HCT116 (cell line): Measurements from ENCODE around the gene ERGIC1. TPM values are rescaled to one million over a fixed set of nuclear protein-coding genes. Genes with fewer than 3 reads are reported as not detected.

Experiments
- ATAC-seq: fragments of 200-7000 bp; cut with Tn5 transposase; 2 replicates; pipeline ENCODE4 v1.9.1; 2020; ENCODE audit warnings: mild to moderate bottlenecking, moderate library complexity
- BruUV-seq: library from RNA; stranded (reverse); fragments of 400-500 nt; replicated peaks from 2 replicates; lab custom pipeline; 2021; lab: Mats Ljungman, UMichigan
- CTCF ChIA-PET: fragments of 300-600 bp; sonication (Branson Sonifier 250); formaldehyde crosslinking; loops from one replicate; lab custom pipeline; 2021; ENCODE audit warnings: antibody characterized with exemption; lab: Charles Lee
- POLR2A ChIA-PET: fragments of 300-600, 350-600 bp; sonication (Branson Sonifier 250); formaldehyde crosslinking; loops from one replicate; lab custom pipeline; 2021; ENCODE audit warnings: antibody characterized with exemption; lab: Charles Lee
- RAD21 ChIA-PET, 2 experiments: fragments of 300-600 bp; sonication (Branson Sonifier 250); formaldehyde crosslinking; loops; one replicate each; lab custom pipeline; 2023; ENCODE audit warnings: low total read pairs in 2 of 2; ENCODE audit not compliant: uncharacterized antibody in 2 of 2, unreplicated experiment in 2 of 2, low non-redundant PET in 1 of 2; lab: Charles Lee
- DNase-seq: peaks from one replicate; pipeline ENCODE4 v3.0.0-alpha.2; 2010; ENCODE audit warnings: low read depth, low spot score
- H2AFZ ChIP-seq: fragments of 200-600 bp; shearing (Covaris generic), sonication (generic); 2 replicates; pipeline ENCODE4 v1.6.1; 2017; ENCODE audit warnings: low read depth, mixed run types, mixed read lengths, antibody characterized with exemption, low read length; ENCODE audit not compliant: poor library complexity, severe bottlenecking
- H3K27ac ChIP-seq: 2 replicates; pipeline ENCODE4 v1.5.1; 2012; ENCODE audit warnings: low read depth, low read length
- H3K27me3 ChIP-seq: fragments of 200-600 bp; sonication (generic); 2 replicates; pipeline ENCODE4 v1.6.1; 2016; ENCODE audit warnings: mixed run types, low read length, mixed read lengths; ENCODE audit not compliant: insufficient read depth
- H3K36me3 ChIP-seq, 2 experiments: fragments of 200-500 bp in 1 of 2; fragments of 200-600 bp in 1 of 2; sonication (Bioruptor generic) in 1 of 2; sonication (generic) in 1 of 2; 2 replicates each; pipeline versions ENCODE4 v1.5.1 to v1.6.1; 2014 to 2016; ENCODE audit warnings: low read length in 2 of 2, inconsistent platforms in 1 of 2, mixed read lengths in 1 of 2, mixed run types in 1 of 2; ENCODE audit not compliant: insufficient read depth in 2 of 2, control insufficient read depth in 1 of 2
- H3K4me1 ChIP-seq, 2 experiments: fragments of 200-600 bp in 1 of 2; sonication (generic) in 1 of 2; 2 replicates each; pipeline versions ENCODE4 v1.5.1 to v1.6.1; 2012 to 2017; ENCODE audit warnings: low read length in 2 of 2, inconsistent platforms in 1 of 2, mild to moderate bottlenecking in 1 of 2, mixed read lengths in 1 of 2, mixed run types in 1 of 2, moderate library complexity in 1 of 2; ENCODE audit not compliant: insufficient read depth in 2 of 2, control insufficient read depth in 1 of 2
- H3K4me2 ChIP-seq: fragments of 200-600 bp; sonication (generic); 2 replicates; pipeline ENCODE4 v1.6.1; 2017; ENCODE audit warnings: mixed run types, low read length, mixed read lengths
- H3K4me3 ChIP-seq, 2 experiments: fragments of 200-600 bp in 1 of 2; sonication (generic) in 1 of 2; replicated peaks in 1 of 2; 2 replicates each; pipeline ENCODE4 v1.5.1; 2011 to 2016; ENCODE audit warnings: low read length in 2 of 2, control low read depth in 1 of 2, low read depth in 1 of 2, mild to moderate bottlenecking in 1 of 2, mixed read lengths in 1 of 2, mixed run types in 1 of 2
- H3K79me2 ChIP-seq: fragments of 200-600 bp; sonication (generic); 2 replicates; pipeline ENCODE4 v1.6.1; 2017; ENCODE audit warnings: mild to moderate bottlenecking, mixed run types, low read length, moderate library complexity, mixed read lengths; ENCODE audit not compliant: insufficient read depth
- H3K9ac ChIP-seq: fragments of 200-600 bp; sonication (generic); 2 replicates; pipeline ENCODE4 v1.6.1; 2016; ENCODE audit warnings: low read length, mixed read lengths
- H3K9me2 ChIP-seq: fragments of 200-600 bp; sonication (generic), shearing (Covaris generic); 2 replicates; pipeline ENCODE4 v1.6.1; 2017; ENCODE audit warnings: mixed run types, mild to moderate bottlenecking, moderate library complexity; ENCODE audit not compliant: insufficient read depth
- H3K9me3 ChIP-seq, 2 experiments: fragments of 200-500 bp in 1 of 2; fragments of 200-600 bp in 1 of 2; sonication (Bioruptor generic) in 1 of 2; sonication (generic) in 1 of 2; 2 replicates each; pipeline ENCODE4 v1.6.1; 2014 to 2017; ENCODE audit warnings: low read length in 2 of 2, mixed read lengths in 2 of 2, inconsistent platforms in 1 of 2, low read depth in 1 of 2, mild to moderate bottlenecking in 1 of 2, mixed run types in 1 of 2, moderate library complexity in 1 of 2; ENCODE audit not compliant: control insufficient read depth in 1 of 2, insufficient read depth in 1 of 2
- H4K20me1 ChIP-seq: fragments of 200-600 bp; sonication (generic), shearing (Covaris generic); 2 replicates; pipeline ENCODE4 v1.6.1; 2017; ENCODE audit warnings: mixed run types, mild to moderate bottlenecking, moderate library complexity; ENCODE audit not compliant: insufficient read depth
- ATF3 ChIP-seq: IDR thresholded peaks from 2 replicates; pipeline ENCODE4 v1.6.1; 2012
- CBX3 ChIP-seq: IDR thresholded peaks from 2 replicates; pipeline ENCODE4 v1.6.1; 2012; ENCODE audit warnings: low read depth
- CEBPB ChIP-seq: IDR thresholded peaks from 2 replicates; pipeline ENCODE4 v1.6.1; 2012; ENCODE audit warnings: low read depth
- CTCF ChIP-seq, 3 experiments: fragments of 200-600 bp in 1 of 3; sonication (generic) in 1 of 3; IDR thresholded peaks in 2 of 3; conservative IDR thresholded peaks in 1 of 3; 2 replicates each; pipeline ENCODE4 v1.5.1; 2012 to 2017; ENCODE audit warnings: low read depth in 2 of 3, low read length in 2 of 3, antibody characterized with exemption in 1 of 3, borderline replicate concordance in 1 of 3, control low read depth in 1 of 3, mild to moderate bottlenecking in 1 of 3, mixed read lengths in 1 of 3, mixed run types in 1 of 3, moderate library complexity in 1 of 3; ENCODE audit not compliant: insufficient read depth in 1 of 3
- EZH2 ChIP-seq: fragments of 200-600 bp; sonication (generic); IDR thresholded peaks from 2 replicates; pipeline ENCODE4 v1.6.1; 2017; ENCODE audit warnings: antibody characterized with exemption, mixed run types
- FOSL1 ChIP-seq: IDR thresholded peaks from 2 replicates; pipeline ENCODE4 v1.6.1; 2012; ENCODE audit warnings: low read depth
- POLR2AphosphoS5 ChIP-seq: IDR thresholded peaks from 2 replicates; pipeline ENCODE4 v1.6.1; 2011; ENCODE audit warnings: mild to moderate bottlenecking, low read depth, low read length, moderate library complexity
- REST ChIP-seq: IDR thresholded peaks from 2 replicates; pipeline ENCODE4 v1.6.1; 2012; ENCODE audit warnings: low read depth
- SRF ChIP-seq: IDR thresholded peaks from 2 replicates; pipeline ENCODE4 v1.6.1; 2012; ENCODE audit warnings: low read depth
- TCF7L2 ChIP-seq: IDR thresholded peaks from 2 replicates; pipeline ENCODE4 v1.7.0; 2011; ENCODE audit warnings: borderline replicate concordance, inconsistent platforms; ENCODE audit not compliant: insufficient read depth, insufficient read length; ENCODE audit errors: extremely low read depth
- ZFX ChIP-seq: fragments of 450-650 bp; IDR thresholded peaks from 2 replicates; pipeline ENCODE4 v1.6.1; 2017
- ZNF274 ChIP-seq: fragments of 200-500 bp; sonication (Bioruptor generic); IDR thresholded peaks from 2 replicates; pipeline ENCODE4 v1.6.1; 2014; ENCODE audit warnings: mild to moderate bottlenecking, low read depth, low read length, inconsistent platforms
- intact Hi-C: fragments of 100-400 bp; cut with micrococcal nuclease; formaldehyde crosslinking; loops from 2 replicates; pipeline ENCODE4 v1.10.0; 2022
- total RNA-seq: library from RNA; stranded (reverse); gene quantifications from one replicate; pipeline ENCODE4 v1.2.1, GENCODE V29; 2021; ENCODE audit not compliant: unreplicated experiment

Gene ERGIC1
- total RNA-seq, 1 experiment from 2014 or later: 73.3 TPM

- Histone ChIP-seq H3K9me2 (no peaks in the 10 kb centered on the region), H3K9me3 (no peaks in the 10 kb centered on the region), H3K27me3 (no peaks in the 10 kb centered on the region), H3K4me2 (no peak overlapping the region), H3K79me2 (no peaks in the 10 kb centered on the region), H4K20me1 (no peaks in the 10 kb centered on the region), H3K4me3 (no peak overlapping the region), H3K36me3 (no peaks in the 10 kb centered on the region), H3K4me1 (peaks cover 3 to 29% of the 10 kb centered on the region in 2 experiments; a peak in 3 of 4 replicates), H3K27ac (peak overlapping the region; percentile 14; the same call in 1 of the 2 replicates), H3K9ac (no peak overlapping the region), H2AFZ (no peak overlapping the region)
- CTCF ChIA-PET: no interaction called here
- RAD21 ChIA-PET: no interaction called here
- DNase-seq (no peak), ATAC-seq (peak; percentile 56)
- intact Hi-C loops: no loop called here
- TF ChIP-seq ZNF274 (no peak), ATF3 (no peak), EZH2 (no peak), TCF7L2 (no peak), SRF (no peak), ZFX (no peak)
- POLR2A ChIA-PET: interaction anchor here (0.6 to 1.5 kb wide), 3 partner anchors 11 to 18 kb away, joined by 3 to 7 read pairs (median 7); partner anchors contain the start of gene DUSP1
- no TSS peak for BruUV-seq
Measured at GRCh38 chr5:172788771-172789686, 45.0 kb upstream of the ERGIC1 start.

- H3K9ac ChIP-seq: no peak overlapping the region
- TF ChIP-seq POLR2AphosphoS5 (no peak), CTCF (IDR thresholded peaks at IDR 0.05 in 2 of 3, conservative IDR thresholded peaks at IDR 0.05 in 1 of 3; ENCODE audit: borderline replicate concordance in 1 of 3, insufficient read depth in 1 of 3, low read depth in 2 of 3, low read length in 2 of 3) (no peak), CEBPB (no peak), CBX3 (no peak), FOSL1 (no peak), REST (no peak)
Measured at GRCh38 chr5:172789687-172790495, 44.2 kb upstream of the ERGIC1 start.

More at GRCh38 chr5:172789687-172790495, 44.2 kb upstream of the ERGIC1 start:
- BruUV-seq: no TSS peak
- H3K4me1 ChIP-seq: peaks cover 3 to 29% of the 10 kb centered on the region in 2 experiments; a peak in 3 of 4 replicates
- H3K79me2 ChIP-seq: no peaks in the 10 kb centered on the region
- ChIA-PET POLR2A (no interaction called here), CTCF (no interaction called here), RAD21 (no interaction called here)
- no peaks in the 10 kb centered on the region for H3K9me2 ChIP-seq
- no peaks in the 10 kb centered on the region for H3K9me3 ChIP-seq
- no peaks in the 10 kb centered on the region for H3K27me3 ChIP-seq
- no peaks in the 10 kb centered on the region for H3K36me3 ChIP-seq
- H4K20me1 ChIP-seq: no peaks in the 10 kb centered on the region
- intact Hi-C loops: no loop called here
- ATAC-seq: 0 out of 2 replicates have a peak, but pooled peaks have one; percentile 4
- H3K4me2 ChIP-seq: no peak overlapping the region
- H2AFZ ChIP-seq: no peak overlapping the region
- DNase-seq: no peak
- H3K27ac ChIP-seq: peak overlapping the region; percentile 14; the same call in 1 of the 2 replicates
- H3K4me3 ChIP-seq: no peak overlapping the region
